Brain pericyte (primary cell): ENCODE measurements around the gene KRTAP10-11.
"Not testable (repeated sequence)": the region's sequence is repeated elsewhere in the genome, so short reads cannot be mapped to it uniquely, and the experiment has no call there.

ENCODE experiments used
- DNase-seq: peaks from one replicate; pipeline ENCODE4 v3.0.0-alpha.2; 2012; ENCODE audit warnings: low read depth, low spot score

KRTAP10-11 gene

GRCh38 chr21:44646366-44647221 is at the start of gene KRTAP10-11:
KRTAP10-11 (plus strand) TSS chr21:44646414; CDS start chr21:44646459, 45 bp downstream.
- not testable (repeated sequence) for DNase-seq

- DNase-seq: no peak
Measured at GRCh38 chr21:44598061-44598460, 48.2 kb upstream of the KRTAP10-11 start.

GRCh38 chr21:44599264-44600029 is 46.8 kb upstream of the KRTAP10-11 start:
- DNase-seq: no peak

- DNase-seq: not testable (repeated sequence)
Measured at GRCh38 chr21:44600118-44600978, 45.9 kb upstream of the KRTAP10-11 start, which contains the start of gene KRTAP10-7. KRTAP10-7 (plus strand) TSS chr21:44600597; CDS start chr21:44600622, 25 bp downstream.

- DNase-seq: not testable (repeated sequence)
Measured at GRCh38 chr21:44601091-44601490, 45.1 kb upstream of the KRTAP10-11 start.

- DNase-seq: no peak
Measured at GRCh38 chr21:44601596-44602462, 44.4 kb upstream of the KRTAP10-11 start.

GRCh38 chr21:44602463-44602850 is 43.8 kb upstream of the KRTAP10-11 start:
- no peak for DNase-seq

- no peak for DNase-seq
Measured at GRCh38 chr21:44603109-44603875, 42.9 kb upstream of the KRTAP10-11 start.

GRCh38 chr21:44603911-44604310 is 42.3 kb upstream of the KRTAP10-11 start:
- DNase-seq: no peak

GRCh38 chr21:44606495-44606894 is 39.7 kb upstream of the KRTAP10-11 start:
- no peak for DNase-seq

GRCh38 chr21:44609193-44609592 is 37.0 kb upstream of the KRTAP10-11 start:
- no peak for DNase-seq

GRCh38 chr21:44610157-44610843 is 35.9 kb upstream of the KRTAP10-11 start:
- DNase-seq: not testable (repeated sequence)

- DNase-seq: no peak
Measured at GRCh38 chr21:44611551-44611950, 34.7 kb upstream of the KRTAP10-11 start.

- DNase-seq: no peak
Measured at GRCh38 chr21:44612029-44612486, 34.2 kb upstream of the KRTAP10-11 start, which contains the start of gene KRTAP10-8. KRTAP10-8 (plus strand) TSS chr21:44612079; CDS start chr21:44612101, 22 bp downstream.

- no peak for DNase-seq
Measured at GRCh38 chr21:44612669-44613229, 33.5 kb upstream of the KRTAP10-11 start.

- no peak for DNase-seq
Measured at GRCh38 chr21:44613386-44614155, 32.6 kb upstream of the KRTAP10-11 start.

GRCh38 chr21:44614161-44614631 is 32.0 kb upstream of the KRTAP10-11 start:
- no peak for DNase-seq

- DNase-seq: no peak
Measured at GRCh38 chr21:44614961-44615391, 31.2 kb upstream of the KRTAP10-11 start.
